A172 (cell line): ENCODE results near the gene PIK3C3. TPM values are rescaled to one million over a fixed set of nuclear protein-coding genes. Genes with fewer than 3 reads are reported as not detected.
"Not testable (repeated sequence)": the region's sequence is repeated elsewhere in the genome, so short reads cannot be mapped to it uniquely, and the experiment has no call there.

ENCODE experiments used
- DNase-seq: peaks from one replicate; pipeline ENCODE4 v3.0.0-alpha.2; 2015; ENCODE audit warnings: low spot score
- total RNA-seq: library from RNA; depleted of rRNA; stranded (reverse); fragments of >200 nt; shearing (Covaris generic); gene quantifications from 2 replicates; pipeline ENCODE4 v1.2.3, GENCODE V29; 2014

PIK3C3 gene
- total RNA-seq, 1 experiment from 2014 or later = 42.6 TPM

DNA sequence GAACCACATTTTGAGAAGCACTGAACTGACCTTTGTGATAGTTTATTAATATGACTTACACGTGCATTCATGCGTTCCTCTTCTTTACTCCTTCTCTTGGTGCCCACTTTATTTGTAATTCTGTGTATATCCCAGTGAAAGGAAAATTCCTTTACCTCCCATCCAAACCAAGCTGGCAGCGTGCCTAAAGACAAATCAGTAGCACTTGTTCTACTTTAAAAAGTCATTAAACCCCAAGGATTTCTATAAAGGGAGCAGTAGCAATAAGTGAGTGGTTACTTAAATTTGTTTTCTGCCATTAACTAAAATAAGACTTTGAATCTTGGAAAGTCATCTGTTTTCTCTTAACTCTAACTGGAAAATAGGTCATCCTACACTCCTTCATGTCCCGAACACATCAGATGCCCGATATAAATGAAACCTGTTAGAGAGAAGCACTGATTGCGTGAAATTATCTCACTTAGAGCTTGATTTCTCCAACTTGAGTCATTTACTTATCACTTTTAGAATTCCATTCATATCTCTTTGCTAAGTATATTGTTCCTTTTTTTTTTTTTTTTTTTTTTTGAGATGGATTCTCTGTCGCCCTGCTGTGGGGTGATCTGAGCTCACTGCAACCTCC lies 10.7 kb downstream of the PIK3C3 start:
- DNase-seq = no peak

DNA sequence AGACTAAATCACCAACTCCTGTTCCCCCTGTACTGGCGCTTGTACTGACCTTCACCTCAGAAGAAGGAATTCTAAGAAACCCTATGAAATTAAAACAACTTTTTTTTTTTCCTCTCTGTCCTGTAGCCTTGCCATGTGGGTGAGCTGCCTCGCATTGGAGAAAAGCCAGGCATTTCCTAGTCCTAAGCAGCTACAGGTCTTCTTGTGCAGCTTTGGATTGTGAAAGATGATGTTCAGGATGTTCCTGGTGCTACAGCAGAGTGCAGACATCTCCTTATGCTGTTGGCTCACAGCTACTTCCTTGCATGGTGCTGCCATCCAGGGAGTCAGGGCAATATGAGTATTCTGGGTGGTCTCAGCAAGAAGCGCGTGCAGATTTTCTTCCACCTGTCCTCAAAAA lies 11.9 kb downstream of the PIK3C3 start:
- no peak for DNase-seq

DNA sequence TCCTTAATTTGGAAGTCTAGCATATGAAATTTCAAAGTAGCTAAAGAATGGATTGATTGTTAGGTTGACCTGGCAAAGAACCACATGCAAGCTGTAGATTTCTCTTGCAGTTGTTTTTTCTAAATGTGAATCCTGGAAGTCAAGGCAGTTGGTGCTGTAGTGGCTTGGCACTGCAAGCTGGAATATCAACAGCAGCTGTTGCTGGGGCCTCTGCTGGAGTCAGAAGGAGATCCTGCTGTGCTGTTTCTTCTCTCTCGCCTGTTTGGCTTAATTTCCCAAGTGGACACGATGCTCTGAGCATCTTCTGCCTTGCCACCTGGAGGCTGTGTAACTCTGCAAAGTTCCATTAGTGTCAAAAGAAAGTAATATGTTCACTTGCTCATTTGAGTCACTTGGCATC lies 12.6 kb downstream of the PIK3C3 start:
- no peak for DNase-seq

DNA sequence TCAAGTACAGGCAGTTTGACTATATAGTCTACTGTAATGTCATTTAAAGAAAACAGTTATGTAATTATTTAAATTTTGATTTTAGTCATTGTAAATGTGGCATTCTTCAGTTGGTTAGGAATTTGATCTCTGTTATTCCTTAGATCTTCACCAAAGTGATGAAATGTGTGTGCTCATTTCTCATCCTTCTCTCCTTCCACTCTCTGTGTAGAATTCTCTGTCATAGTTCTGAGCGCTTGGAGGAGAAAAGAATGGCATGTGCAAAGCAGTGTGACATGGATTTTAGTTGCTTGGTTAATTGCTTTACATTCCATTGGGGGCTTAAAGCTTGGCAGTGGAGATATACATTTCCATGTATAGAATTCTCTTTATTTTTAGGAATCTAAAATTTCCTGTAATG lies 14.8 kb downstream of the PIK3C3 start:
- no peak for DNase-seq

DNA sequence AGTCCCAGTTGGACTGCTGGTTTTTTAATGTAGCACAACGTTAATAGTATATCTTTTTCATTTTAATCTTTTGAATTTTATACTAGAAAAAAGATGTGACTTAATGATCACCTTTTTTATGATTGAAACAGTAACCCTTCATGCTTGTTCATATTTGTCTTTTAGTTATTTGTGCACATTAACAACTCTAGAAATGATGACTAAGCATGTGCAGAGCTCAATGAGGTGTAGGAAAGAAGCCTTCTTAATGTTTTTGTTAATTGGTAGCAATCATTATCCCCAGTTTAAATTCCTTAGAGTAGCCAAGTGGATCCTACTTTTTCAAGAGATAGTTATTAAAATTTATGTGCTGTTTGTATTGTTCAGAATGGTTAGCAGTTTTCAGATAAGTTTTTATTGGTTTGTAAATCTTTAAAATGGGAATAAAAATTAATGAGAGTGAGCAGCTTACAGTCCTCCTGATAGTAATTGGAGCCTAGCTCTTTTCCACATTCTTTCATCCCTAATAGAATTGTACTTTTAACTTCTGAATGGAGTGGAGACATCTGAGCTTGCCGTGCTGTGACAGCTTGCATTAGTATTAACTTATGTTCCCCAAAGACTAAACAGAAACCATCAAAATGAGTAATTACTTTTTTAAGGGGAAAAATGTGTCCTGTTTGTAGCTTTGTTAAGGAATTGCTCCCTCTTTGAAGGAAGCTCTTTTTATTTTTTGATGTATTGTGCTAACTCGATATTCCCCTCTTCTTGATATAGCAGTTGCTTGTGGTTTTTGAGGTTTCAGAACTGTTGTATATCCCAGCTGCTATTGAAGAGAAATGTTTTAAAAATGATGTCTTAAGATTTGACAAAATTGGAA lies 17.3 kb downstream of the PIK3C3 start:
- DNase-seq = peak; percentile 7

DNA sequence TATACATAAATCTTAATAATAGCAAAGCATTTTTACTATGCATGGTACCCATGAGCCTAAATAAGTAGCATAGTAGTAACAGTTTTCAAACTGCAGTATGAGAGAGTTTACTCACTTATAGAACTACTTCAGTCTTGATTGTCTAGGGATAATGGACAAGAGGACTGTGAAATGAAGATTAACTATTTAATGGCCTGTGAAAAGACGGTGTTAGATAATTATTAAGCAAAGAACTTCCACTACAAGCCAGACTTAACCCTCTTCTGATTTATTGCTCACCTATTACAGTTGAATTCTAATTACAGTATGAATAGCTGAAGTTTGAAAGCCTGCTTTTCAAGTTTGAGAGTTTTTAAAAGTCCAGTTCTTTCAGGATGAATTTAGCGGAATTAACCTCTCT lies 18.9 kb downstream of the PIK3C3 start:
- no peak for DNase-seq

DNA sequence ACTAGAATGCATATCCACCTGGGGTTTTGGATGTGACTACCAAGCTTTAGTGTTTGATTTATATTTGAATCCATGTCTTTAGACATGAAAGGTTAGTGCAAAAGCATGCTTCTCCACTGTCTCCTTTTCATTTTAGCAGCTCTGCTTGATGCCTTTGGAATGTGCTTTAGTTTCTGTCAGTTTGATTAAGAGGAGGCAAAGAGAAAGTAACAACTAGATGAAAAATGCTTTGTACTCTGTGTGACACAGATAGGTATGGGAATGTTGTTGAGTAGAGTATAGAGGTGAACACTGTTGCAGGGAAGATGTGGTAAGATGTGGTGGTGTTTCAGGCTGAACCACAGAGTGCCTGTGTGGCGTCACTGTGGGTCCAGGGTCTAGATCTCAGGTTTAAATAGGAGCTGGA lies 19.8 kb downstream of the PIK3C3 start:
- DNase-seq = no peak

DNA sequence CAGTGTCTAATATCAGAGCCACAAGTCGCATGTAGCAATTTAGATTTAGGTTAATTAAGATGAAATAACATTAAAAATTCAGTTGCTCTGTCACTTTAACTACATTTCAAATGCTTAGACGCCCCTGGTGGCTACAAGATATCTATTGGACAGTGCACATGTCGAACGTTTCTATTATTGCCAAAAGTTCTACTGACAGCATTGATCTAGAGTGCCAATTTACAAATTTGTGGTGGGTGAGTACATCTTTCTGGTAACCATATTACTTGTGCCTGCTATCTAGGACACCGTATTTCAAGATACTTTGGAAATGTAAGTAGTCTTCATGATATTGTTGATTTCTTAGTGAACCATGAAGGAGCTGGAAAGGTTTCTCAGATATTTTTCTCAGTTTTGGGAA lies 20.2 kb downstream of the PIK3C3 start:
- no peak for DNase-seq

DNA sequence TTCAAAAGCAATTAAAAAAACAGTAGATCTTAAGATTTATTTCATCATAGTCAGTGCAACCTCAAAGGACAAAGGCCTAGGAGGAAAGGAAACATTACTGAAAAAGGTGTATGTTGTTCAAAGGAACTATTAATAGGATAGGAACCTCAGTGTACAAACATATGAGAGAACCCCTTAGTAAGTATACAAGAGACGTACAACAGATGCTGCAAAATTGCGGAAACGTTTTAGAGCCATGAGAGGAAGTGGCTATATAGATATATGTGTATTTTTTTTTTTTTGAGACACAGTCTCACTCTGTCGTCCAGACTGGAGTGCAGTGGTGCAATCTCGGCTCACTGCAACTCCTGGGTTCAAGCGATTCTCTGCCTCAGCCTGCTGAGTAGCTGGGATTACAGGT lies 22.2 kb downstream of the PIK3C3 start:
- no peak for DNase-seq

DNA sequence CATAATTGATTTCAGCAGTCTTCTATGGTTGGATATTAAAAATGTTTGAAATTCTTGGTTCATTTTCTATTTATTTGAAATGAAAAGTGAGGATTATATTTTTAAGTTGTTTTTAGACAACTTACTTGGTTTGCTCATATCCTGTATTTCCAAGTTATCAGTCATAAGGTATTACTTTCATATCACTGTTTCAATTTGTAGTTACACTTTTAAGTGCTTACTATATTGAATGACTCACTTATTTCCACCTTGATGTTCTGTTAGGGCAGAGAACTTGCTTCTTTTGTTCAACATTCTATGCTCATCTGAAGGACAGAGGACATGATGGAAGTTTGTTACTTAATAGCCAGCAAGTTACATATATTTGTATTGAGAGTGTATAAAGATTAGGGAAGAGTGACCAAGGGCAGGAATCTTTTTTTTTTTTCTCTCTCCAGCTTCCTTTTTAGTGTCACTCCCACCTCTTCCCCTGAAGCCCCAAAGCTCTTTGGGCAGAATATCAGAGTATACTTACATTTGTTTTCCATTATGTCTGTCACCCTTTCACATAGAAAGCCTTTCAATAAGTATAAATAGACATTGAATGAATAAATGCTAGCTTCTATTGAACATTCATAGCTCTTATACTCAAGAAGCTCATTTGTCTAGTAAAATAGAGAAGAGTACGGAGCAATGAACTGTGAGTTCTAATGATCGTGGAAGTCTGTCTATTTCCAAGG lies 28.1 kb downstream of the PIK3C3 start:
- DNase-seq = no peak

DNA sequence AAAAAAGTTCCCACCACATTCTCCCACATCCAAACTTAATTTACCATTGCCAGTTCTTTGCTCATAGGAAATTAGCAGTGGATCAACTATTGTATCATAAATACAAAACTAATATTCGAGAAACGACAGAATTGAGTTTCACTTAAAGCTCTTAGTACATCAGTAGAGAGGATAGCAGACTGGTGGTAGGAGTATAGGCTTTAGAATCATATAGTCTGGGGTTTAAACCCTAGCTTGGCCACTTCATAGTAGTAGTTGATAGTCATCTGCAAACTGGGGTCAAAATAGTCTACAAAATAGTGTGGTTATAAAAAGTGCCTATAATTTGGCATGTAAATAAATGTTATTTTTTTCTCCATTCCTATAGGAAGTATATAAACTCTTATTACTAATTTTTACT lies 30.9 kb downstream of the PIK3C3 start:
- DNase-seq = no peak

DNA sequence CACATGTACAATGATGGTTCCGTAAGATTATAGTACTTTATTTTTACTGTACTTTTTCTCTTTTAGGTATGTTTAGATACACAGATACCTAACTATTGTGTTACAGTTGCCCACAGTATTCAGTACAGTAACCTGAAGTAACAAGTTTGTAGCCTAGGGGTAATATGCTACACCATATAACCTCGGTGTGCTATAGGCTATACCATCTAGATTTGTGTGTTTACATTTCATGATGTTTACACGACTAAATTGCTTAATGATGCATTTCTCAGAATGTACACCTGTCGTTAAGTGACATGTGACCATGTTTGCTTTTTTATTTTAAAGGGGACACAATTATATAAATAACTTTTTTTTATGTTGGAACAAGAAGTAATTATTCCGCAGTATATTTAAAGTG lies 34.5 kb downstream of the PIK3C3 start:
- DNase-seq = no peak

DNA sequence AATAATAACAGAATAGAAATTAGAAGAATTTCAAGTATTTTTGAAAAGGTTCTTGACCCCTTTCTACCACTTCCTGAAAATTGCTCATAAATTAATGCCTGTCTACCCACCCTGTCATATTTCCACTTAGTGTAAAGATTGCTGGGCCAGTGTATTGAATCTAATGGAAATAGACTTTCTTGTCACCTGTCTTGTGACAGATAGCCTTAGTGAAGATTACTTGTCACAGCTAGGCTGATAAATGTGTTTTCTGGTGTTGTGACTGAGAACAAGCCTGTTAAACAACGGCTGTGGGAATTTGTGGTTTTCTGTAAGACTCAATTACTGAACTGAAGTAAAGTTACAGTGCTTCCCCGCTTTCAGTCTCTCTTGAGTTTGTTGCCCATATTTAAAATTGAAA lies 37.0 kb downstream of the PIK3C3 start:
- DNase-seq = peak; percentile 38

DNA sequence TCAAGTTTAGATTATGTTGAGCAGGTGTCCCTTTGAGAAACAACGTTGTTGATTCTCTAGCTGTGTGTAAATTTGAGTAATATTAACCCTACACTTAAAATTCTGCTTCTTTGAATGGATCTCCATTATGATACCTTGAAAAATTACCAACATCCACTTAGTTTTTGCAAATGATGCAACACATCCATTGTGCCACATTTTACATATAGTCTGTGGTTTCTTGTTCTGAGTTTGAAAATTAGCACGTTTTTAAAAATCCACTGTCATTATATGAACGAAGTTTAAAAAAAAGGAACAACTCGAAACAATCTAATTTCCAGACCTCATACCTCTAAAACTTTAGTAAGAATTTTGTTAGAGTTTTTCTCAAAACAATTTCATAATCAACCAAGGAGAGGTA lies 37.7 kb downstream of the PIK3C3 start:
- DNase-seq = no peak

DNA sequence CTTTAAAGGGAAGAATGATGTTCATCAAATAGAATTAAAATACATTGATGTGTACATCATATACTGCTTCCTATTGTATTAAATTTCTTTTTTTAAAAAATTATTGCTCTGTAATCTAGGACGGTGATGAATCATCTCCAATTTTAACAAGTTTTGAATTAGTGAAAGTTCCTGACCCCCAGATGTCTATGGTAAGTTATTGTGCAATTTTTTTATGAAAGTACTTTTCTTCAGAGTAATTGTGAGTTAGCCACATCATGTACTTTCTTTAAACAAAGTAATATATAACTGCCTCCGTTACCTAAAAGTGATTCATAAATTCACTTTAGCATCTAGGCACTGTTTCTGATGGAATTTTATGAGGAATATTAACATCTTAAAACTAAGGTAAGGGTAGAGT lies 38.1 kb downstream of the PIK3C3 start:
- DNase-seq = no peak

DNA sequence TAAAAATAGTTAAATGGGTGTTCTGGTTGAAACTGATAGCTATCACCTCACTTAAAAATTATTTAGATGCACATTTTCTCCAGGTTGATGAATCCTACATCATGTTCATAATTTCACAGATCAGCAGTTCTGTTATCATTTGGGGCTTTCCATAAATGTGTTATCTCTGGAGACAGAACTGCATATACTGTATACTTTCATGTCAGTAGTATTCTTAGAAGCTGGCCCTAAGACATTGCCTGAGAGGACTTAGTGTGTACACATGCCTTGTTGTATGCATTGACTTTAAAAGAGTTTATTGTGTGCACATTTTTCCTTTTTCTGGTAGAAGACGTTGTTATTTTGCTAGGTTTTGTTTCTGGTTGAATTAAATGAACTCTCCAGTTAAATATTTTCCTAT lies 41.0 kb downstream of the PIK3C3 start:
- no peak for DNase-seq

DNA sequence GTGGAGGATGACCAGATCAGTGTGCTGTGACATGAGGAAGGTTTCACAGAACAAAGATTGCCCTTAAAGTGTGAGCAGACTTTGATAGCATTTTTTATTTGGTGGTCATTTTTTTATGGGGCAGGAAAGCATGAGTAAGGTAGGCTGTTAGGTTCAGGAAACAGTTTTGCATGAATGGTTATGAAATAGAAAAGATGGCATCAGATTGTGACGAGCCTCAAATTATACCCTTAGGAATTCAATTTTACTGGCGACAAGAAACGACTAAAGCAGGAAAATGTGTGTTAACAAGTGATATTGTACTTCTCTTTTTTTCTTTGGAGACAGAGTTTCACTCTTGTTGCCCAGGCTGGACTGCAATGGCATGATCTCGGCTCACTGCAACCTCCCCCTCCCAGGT lies 44.7 kb downstream of the PIK3C3 start:
- DNase-seq = no peak

DNA sequence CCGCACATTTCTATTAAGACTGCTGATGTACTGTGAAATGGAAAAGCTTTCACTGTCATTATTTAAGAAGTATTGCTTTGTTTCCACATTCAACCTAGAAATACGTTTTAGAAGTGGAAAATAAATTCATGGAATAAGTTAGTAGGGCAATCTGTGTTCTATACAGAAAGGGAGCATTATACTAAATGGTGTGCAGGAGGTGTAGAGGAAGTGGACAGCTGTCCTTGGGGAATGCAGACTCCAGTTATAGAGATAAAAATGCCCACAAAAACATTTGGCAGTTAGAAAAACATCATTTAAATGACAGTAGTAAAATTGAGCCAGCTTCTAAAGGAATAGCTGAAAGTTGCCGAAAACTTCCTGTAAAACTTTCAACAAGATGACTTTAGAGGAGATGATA lies 46.8 kb downstream of the PIK3C3 start:
- DNase-seq = no peak

DNA sequence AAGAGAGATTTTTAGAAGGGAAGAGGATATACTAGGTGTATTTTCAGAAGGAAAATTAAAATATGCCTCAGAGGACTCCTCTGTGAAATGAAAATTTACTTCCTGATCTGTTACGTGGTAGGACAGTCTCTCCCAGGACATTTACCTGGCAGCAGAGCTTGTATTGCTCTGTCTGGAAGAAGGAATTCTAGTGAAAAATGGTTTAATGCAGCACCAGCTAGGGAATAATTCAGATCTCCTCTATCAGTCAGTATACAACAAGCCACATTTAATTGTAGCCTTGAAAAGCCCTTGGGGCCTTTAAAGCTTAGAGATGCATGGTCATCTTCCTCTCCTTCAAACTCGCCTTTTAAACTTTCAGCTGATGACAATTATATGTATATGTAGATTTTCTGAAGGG lies 49.6 kb downstream of the PIK3C3 start:
- no peak for DNase-seq

DNA sequence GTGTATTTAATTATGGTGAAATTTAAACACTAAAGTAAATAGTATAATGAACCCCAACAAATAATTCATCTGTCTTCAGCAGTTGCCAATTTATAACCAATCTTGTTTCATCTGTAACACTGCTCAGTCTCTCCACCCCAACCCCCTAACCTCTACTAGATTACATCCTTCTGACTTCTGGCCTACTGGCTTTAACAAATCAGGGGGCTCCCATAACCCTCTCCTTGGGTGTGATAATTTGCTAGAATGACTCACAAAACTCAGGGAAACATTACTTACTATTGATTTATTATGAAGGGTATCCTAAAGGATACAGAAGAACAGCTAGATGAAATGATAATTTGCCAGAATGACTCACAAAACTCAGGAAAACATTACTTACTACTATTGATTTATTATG lies 50.7 kb downstream of the PIK3C3 start:
- DNase-seq = no peak

DNA sequence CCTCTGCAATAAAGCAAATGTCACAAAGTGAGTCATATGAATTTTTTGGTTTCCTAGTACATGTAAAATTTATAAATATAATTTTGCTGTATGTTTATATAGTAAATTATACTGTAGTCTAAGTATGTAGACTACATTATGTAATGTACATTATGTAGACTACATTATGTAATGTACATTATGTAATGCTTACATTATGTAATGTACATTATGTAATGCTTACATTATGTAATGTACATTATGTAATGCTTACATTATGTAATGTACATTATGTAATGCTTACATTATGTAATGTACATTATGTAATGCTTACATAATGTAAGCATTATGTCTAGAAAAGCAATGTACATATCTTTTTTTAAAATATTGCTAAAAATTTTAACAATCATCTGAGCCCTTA lies 54.4 kb downstream of the PIK3C3 start:
- DNase-seq = not testable (repeated sequence)

DNA sequence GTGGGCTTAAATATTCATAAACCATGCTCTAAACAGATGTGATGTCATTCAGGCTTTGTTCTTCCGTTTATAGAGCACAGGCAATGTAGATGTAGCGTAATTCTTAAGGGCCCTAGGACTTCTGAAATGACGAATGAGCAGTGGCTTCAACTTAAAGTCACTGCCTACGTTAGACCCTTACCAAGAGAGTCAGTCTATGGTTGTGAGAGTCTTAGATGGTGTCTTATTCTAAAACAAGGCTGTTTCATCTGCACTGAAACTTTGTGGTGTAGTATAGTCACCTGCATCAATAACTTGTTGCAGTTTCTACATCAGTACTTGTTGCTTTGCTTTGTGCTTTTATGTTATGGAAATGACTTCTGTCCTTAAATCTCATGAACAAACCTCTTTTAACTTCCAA lies 56.0 kb downstream of the PIK3C3 start:
- DNase-seq = no peak

DNA sequence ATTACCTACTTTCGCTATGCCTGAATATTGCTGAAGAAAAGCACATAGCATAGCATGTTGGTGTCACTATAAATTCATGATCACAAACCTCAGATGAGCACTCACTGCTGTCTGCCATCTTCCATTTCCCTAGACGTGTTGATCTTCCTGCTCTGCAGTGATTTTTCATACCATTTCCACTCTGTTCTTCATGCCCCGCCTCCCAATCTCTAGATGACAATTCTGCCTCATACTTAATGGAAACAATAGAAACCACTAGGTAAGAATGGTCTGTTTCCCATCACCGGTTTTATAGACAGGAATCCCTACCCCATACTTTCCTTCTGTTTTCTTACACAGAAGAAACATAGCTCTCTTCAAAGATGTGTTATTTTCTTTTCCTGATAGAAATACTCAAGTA lies 63.8 kb downstream of the PIK3C3 start:
- DNase-seq = no peak
